Islet precursor cell (in vitro differentiated cells): ENCODE results near the gene EIF4E2.
"Not testable (repeated sequence)": the region's sequence is repeated elsewhere in the genome, so short reads cannot be mapped to it uniquely, and the experiment has no call there.

Source experiments
- DNase-seq: peaks from one replicate; pipeline ENCODE4 v3.0.0-alpha.2; 2018

EIF4E2 gene

DNA sequence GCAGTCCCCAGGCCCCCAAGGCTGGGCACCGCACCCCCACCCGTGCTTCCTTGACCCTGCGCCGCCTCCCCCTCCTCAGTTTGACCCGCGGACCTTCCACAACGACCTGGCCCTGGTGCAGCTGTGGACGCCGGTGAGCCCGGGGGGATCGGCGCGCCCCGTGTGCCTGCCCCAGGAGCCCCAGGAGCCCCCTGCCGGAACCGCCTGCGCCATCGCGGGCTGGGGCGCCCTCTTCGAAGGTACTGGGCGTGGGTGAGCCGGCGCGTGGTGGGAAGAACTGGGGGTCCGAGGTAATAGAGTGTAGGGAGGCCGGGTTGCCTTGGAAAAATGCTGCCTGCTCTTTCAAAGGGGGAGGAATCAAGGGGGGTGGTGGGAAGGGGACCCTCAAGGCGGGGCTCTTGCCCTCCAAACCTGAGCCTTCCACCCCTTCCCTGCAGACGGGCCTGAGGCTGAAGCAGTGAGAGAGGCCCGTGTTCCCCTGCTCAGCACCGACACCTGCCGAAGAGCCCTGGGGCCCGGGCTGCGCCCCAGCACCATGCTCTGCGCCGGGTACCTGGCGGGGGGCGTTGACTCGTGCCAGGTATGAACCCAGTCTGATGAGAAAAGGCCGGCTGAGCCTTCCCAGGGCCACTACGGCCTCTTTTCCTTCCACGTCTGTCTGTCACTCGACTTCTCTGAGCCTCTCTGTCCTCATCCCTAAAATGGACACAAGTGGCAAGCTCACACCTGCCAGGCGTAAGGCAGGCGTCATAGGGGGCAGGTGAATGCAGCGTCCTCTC is 27.7 kb upstream of the EIF4E2 start:
- DNase-seq, result no peak

DNA sequence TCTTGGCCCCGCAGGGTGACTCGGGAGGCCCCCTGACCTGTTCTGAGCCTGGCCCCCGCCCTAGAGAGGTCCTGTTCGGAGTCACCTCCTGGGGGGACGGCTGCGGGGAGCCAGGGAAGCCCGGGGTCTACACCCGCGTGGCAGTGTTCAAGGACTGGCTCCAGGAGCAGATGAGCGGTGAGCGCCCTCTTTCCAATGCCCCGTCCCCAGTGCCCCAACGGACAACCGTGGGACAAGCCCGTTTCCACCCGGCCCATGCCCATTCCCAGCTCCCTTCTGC is 27.1 kb upstream of the EIF4E2 start:
- DNase-seq, result no peak

DNA sequence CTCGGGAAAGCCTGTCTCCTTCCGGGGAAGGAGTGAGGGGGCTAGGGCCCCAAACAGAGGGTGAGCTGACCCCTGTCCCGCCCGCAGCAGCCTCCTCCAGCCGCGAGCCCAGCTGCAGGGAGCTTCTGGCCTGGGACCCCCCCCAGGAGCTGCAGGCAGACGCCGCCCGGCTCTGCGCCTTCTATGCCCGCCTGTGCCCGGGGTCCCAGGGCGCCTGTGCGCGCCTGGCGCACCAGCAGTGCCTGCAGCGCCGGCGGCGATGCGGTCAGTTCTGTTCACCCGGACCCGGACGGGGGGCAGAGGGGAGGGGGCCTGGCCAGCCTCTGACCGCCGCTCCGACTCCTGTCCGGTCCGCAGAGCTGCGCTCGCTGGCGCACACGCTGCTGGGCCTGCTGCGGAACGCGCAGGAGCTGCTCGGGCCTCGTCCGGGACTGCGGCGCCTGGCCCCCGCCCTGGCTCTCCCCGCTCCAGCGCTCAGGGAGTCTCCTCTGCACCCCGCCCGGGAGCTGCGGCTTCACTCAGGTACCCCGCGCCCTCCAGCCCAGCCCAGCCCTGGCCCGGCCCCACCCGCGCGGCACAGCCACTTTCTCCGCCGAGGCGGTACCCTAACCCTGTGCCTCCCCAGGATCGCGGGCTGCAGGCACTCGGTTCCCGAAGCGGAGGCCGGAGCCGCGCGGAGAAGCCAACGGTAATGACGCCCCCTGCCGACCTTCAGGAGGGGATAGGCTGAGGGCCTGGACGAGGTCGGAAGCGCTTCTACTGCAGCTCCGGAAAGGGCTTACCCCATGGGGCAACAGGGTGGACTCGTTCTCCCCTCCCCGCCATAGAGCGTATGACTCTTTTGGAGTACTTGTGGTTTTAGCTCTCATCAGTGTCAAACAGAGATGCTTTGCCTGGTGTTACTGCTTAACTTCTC is 26.5 kb upstream of the EIF4E2 start:
- peak; percentile 86 for DNase-seq

DNA sequence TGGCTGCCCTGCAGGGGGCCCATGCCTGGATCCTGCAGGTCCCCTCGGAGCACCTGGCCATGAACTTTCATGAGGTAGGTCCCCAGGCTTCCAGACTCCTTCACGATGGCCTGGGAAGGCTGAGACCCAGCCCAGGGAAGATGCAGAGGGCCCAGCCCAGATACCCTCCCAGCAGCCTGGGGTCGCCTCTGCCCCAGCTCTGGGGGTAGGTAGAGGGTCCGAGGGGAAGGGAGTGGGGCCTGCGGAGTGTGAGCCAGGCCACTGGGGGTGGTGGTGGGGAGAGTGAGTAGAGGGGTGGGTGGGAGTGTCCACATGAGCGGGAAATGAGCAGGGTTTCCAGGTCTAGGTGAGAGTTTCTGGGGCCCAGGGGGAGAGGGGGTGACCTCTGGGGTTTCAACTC is 25.7 kb upstream of the EIF4E2 start:
- no peak for DNase-seq

DNA sequence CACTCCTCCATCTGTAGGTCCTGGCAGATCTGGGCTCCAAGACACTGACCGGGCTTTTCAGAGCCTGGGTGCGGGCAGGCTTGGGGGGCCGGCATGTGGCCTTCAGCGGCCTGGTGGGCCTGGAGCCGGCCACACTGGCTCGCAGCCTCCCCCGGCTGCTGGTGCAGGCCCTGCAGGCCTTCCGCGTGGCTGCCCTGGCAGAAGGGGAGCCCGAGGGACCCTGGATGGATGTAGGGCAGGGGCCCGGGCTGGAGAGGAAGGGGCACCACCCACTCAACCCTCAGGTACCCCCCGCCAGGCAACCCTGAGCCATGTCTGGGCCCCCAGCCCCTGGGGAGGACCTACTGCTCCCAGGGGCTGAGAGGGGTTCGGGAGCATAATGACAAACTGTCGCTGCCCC is 25.3 kb upstream of the EIF4E2 start:
- DNase-seq, result no peak

DNA sequence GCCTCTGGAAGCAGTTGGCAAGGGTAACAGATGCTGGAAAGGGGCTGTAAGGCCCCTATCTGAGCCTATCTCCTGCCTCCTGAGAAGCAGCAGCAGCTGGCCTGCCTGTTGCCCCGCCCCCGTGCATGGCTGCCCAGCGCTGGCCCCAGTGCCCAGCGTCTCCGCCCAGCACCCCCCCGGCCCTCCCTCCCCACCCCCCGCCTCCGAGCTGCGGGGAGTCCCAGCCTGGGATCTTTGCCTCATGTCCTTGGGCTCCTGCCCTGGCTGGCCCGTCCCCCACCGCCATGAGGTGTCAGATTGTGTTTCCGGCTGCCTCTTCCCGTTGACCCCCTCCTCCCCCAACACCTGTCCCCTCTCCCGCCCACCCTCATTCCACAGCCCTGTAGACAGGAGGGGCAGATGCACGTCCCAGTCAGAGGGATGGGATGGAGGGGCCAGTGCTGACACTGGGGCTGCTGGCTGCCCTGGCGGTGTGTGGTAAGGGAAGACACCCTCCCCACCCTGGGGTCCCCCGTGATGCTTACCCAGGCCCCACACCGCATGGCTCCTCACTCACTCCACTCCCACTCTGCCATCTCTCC is 24.6 kb upstream of the EIF4E2 start, which contains the start of gene CHRND:
Gene CHRND (plus strand): TSS at position 370 of the 581 bp plus-strand sequence. CDS start 56 bp downstream, at position 426.
- DNase-seq, result no peak

DNA sequence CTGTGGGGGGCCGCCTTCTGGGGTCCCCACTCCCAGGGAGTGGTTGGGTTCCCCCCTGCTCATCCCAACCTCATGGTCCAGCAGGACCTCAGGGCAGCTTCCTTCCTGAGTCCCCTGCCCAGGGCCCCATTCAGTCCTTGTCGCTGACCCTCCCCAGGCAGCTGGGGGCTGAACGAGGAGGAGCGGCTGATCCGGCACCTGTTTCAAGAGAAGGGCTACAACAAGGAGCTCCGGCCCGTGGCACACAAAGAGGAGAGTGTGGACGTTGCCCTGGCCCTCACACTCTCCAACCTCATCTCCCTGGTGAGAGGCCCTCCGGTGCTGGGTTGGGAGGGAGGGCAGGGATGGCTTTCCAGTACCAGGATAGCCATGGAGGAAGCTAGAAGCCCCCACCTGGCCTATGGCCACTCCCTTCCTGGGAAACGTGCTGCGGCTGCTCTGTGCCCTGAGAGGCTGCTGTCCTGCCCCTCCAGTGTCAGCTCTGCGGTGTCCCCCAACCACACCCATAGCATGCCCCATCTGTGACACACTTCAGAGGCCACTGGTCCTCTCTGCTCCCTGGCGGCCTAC is 24.0 kb upstream of the EIF4E2 start:
- DNase-seq, result no peak

DNA sequence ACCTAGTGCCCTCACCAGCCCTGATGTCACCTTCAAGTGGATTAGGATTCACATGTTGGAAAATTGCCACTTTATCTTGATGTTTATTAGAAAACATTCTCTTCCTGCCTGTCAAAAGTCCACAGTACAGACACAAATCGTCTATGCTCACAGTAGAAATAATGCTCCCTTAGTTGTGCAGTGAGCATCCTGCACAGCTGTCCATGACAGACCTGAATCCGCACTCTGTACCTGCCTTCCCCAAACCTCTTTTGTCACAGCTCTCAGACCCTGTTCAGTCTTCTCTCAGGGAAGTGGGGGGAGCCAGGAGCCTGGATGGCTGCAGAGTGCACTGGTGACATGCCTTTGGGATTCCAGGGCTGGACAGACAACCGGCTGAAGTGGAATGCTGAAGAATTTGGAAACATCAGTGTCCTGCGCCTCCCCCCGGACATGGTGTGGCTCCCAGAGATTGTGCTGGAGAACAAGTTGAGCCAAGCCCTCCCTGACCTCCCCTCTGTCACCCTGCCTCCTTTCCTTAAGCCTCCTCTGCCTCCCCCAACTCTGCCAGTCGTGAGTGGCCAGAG is 22.5 kb upstream of the EIF4E2 start:
- no peak for DNase-seq

DNA sequence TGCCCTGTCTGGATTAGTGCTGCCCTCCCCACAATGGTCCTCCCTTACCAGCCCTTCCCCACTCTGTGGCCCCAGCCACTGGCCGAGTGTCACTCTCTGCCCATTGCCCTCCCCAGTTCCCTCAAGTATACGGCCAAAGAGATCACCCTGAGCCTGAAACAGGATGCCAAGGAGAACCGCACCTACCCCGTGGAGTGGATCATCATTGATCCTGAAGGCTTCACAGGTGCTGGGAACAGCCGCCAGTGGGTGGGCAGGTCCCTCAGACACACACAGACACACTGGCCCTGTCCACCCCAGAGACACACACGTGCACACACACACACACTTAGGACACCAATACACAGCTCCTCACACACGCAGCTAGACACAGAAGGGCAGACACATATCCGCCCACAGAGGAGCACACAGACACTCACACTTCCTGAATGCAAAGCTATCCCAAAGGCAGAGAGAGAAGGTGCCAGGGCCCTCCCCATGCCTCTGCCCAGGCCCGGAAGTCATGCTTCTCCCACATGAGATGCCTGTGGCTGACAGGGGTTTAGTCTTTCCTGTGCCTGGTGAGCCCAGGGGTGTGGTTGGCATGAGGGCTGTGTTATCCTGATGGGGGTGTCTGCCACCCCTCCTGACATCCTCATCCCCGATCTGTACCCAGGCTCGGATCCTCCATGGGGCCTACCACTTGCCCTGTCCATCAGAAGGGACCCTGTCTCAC is 21.6 kb upstream of the EIF4E2 start:
- no peak for DNase-seq

DNA sequence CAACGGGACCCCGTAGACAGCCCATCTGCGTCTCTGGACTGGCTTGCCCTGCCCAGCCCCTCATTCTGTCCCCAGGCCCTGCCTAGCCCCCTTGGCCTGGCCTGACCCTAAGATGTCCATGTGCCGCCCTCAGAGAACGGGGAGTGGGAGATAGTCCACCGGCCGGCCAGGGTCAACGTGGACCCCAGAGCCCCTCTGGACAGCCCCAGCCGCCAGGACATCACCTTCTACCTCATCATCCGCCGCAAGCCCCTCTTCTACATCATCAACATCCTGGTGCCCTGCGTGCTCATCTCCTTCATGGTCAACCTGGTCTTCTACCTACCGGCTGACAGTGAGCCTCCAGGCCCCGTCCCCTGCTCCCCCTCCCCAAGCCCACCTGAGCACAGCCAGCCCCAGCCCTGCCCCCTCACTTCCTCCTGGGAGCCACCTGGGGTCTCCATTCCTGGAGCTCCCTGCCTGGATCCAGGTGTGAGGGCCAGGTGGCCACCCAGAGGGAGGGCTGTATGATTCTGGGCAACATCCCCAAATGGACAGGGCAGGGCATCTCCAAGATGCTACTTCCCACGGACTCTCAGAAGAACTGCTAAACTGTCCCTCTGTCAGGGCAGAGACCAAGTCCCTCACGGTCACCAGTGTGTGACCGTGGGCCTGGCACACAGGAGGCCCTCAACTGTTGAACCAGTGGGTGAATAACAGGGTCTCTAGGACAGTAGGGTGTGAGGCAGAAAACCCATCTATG is 20.5 kb upstream of the EIF4E2 start:
- DNase-seq, result no peak

DNA sequence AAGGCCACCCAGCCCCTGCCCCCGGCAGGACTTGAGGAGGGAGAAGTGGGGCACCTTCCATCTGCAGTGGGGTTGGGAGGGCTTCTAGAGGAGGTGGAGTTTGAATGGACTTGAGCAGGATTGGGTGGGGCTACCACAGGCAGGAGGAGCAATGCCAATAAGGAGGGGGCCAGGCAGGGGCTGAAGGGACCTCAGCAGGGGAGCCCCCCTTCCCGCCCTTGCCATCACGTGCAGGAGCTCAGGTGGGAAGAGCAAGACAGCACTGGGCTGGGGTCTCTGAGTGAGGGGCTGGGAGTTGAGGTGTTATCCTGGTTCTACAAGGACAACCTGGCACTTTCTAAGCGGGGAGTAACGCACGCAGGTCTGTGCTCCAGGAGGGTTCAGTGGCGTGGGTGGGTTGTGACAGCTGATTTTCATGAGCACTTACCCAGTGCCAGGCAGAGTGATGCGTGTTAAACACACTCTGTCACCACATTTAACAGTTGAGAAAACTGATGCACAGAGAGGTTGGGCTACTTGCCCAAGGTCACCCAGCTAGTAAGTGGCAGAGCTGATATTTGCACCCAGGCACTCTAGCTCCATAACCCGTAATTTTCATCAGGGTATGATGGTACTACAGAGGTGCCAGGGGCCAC is 19.7 kb upstream of the EIF4E2 start:
- DNase-seq, result no peak

DNA sequence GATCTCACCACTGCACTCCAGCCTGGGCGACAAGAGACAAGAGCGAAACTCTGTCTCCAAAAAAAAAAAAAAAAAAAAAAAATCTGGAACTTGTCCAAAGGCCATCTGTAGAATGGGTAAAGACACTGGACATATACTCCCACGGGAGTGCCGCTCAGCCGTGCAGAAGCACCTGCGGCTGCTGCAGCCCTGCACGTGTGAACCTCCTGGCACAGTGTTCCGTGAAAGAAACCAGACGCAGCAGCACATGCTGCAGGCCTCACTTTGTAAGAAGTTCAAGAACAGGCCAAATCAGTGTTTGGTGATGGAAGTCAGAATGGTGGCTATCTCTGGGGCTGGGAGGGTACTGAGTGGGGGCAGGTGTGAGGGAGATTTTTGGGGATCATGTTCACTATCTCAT is 18.1 kb upstream of the EIF4E2 start:
- no peak for DNase-seq

DNA sequence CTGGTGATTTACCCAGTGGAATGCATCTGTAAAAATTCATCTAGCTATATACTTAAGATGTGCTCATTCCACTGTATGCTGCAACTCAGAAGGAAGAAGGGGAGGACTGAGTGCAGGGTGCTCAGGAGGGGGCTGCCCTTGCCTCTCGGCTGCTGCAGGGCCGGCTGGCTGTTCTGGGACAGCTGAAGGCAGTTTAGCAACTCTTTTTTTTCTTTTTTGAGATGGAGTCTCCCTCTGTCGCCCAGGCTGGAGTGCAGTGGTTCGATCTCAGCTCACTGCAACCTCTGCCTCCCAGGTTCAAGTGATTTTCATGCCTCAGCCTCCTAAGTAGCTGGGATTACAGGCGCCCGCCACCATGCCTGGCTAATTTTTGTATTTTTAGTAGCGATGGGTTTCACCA is 17.7 kb upstream of the EIF4E2 start:
- not testable (repeated sequence) for DNase-seq

DNA sequence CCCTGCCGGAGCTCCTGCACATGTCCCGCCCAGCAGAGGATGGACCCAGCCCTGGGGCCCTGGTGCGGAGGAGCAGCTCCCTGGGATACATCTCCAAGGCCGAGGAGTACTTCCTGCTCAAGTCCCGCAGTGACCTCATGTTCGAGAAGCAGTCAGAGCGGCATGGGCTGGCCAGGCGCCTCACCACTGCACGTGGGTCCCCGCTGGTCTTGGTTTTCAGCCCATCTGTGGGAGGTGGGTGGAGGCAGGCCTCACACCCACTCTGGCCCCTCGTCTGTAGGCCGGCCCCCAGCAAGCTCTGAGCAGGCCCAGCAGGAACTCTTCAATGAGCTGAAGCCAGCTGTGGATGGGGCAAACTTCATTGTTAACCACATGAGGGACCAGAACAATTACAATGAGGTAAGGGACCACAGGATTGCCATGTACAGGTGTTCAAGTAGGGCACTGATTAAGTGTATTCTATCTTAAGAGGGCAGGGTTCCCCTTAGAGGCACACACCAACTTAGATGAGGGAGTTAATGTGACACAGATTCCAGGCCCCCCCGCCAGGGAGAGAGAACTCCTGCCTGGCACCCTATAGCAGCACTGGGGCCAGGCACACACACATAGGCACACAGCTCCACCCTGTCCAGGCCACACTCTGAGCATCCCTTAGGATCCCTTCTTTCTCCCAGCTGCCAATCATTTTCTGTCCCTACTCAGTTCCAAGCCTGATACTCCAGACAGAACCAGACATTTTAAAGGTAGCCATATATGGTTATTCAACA is 16.4 kb upstream of the EIF4E2 start:
- peak; percentile 57 for DNase-seq

DNA sequence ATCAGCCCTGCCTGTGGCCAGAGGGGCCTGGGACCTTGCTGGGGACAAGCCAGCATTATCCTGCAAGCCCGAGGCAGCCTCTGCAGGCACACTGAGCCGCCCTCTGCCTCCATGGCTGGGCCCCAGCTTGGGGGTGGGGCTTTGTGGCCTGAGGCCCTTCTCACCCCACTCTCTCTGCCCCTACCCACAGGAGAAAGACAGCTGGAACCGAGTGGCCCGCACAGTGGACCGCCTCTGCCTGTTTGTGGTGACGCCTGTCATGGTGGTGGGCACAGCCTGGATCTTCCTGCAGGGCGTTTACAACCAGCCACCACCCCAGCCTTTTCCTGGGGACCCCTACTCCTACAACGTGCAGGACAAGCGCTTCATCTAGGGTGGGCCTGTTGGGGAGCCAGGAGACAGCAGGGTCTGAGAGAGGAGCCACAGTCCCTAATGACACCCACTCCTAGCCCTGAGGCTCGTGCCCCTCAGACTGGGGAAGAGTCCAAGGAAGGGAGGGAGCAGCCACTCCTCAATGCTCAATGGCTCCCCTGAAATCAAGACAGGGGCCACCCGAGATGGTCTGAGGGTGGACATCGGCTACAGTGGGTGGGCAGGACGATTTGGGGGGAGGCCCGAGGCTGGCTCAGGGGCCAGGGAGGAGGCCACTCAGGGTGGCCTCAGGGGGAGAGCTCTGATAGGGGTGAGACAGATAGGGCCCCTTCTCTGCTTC is 15.4 kb upstream of the EIF4E2 start:
- no peak for DNase-seq

DNA sequence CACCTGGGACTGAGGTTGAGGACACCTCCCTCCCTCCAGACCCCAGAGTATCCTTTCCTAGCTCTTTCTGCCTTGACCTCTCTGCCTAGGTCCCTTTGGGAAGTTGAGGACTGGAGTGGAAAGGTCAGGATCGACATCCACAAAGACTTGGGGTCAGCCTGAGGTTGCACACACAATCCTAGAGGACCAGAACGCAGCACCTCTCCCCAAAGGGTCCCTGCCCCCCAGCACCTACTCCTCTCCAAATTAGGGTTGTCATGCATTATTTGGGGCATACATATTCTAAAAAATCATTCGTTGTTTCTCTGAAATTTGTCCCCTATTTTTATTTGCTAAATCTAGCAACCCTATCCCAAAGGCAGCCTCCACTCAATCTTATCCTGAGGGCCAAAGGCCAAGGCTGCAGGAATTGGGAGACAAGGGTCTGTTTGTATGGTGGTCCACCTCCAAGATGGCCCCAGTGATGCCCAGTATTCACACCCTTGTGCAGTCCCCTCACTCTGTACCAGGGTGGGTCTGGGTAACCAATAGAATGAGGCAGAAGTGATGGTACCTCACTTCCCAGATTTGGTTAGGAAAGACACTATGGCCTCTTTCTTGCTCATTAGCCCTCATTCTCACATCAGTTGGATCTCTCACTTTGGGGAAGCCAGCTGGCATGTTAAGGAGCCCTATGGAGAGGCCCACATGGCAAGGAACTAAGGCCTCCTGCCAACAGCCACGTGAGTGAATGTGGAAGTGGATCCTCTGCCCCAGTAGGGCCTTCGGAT is 14.5 kb upstream of the EIF4E2 start:
- no peak for DNase-seq

DNA sequence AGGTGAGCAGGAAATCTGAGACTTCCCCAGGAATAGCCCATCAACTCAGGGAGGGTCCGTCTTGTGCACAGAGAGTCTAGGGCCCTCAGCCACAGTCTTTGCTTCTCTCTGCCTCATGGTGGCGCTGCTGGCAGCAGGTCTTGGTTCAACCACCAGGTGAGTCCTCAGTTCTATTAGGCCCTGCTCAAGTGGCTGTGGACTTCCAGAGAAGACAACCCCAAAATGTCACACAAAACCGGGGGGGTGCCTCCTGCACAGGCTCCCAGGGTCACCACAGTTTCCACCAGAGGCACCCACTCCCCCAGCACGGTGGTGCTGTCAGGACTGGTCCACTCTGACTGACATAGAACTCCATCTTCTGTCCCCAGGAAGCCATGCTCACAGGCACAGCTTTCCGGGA is 13.4 kb upstream of the EIF4E2 start:
- peak; percentile 63 for DNase-seq

DNA sequence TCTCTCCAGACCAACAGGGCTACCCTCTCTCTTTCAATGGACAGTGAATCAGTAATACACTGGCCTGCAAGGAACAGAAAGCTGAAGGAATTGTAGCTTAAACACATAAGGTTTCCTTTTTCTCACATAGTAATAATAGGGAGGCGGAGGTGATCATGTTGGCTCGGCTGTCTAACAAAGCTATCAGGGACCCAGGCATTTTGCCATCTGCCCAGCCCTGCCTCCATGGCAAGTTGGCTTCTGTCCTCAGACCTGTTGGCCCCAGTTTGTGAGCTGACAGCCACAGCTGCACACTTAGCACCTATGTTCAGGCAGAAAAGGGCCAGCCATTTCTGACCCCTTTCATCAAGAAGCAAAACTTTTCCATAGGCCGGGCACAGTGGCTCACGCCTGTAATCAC is 13.0 kb upstream of the EIF4E2 start:
- DNase-seq, result no peak

DNA sequence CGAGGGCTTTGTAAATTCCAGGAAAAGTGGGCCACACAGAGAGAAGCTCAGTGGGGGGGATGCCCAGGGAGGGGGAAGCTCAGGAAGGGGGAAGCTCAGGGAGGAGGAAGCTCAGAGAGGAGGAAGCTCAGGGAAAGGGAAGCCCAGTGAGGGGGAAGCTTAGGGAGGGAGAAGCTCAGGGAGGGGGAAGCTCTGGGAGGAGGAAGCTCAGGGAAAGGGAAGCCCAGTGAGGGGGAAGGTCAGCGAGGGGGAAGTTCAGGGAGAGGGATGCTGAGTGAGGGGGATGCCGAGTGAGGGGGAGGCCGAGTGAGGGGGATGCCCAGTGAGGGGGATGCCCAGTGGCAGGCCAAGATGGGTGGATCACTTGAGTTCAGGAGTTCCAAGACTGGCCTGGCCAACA is 11.8 kb upstream of the EIF4E2 start:
- DNase-seq, result no peak
